Skeletal muscle tissue (tissue), 4 donors: ENCODE results near the gene LY6G5B. TPM values are rescaled to one million over a fixed set of nuclear protein-coding genes. Genes with fewer than 3 reads are reported as not detected.

Experiments used
- H3K27ac ChIP-seq: one replicate; pipeline ENCODE4 v1.7.0; 2013; ENCODE audit warnings: mild to moderate bottlenecking, low read depth, low read length, inconsistent platforms
- H3K27me3 ChIP-seq, 3 donors: one replicate each; pipeline ENCODE4 v1.7.0; 2013; ENCODE audit warnings: low read length in 3 of 3; ENCODE audit not compliant: control insufficient read depth in 3 of 3, insufficient read depth in 3 of 3
- H3K36me3 ChIP-seq, 3 donors: one replicate each; pipeline ENCODE4 v1.7.0; 2013; ENCODE audit warnings: low read length in 3 of 3; ENCODE audit not compliant: control insufficient read depth in 3 of 3, insufficient read depth in 3 of 3
- H3K4me1 ChIP-seq, 3 donors: one replicate each; pipeline ENCODE4 v1.7.0; 2013; ENCODE audit warnings: low read length in 3 of 3, mild to moderate bottlenecking in 3 of 3; ENCODE audit not compliant: control insufficient read depth in 3 of 3, insufficient read depth in 3 of 3
- H3K4me3 ChIP-seq, 3 donors: one replicate each; pipeline ENCODE4 v1.7.0; 2013; ENCODE audit warnings: low read length in 3 of 3
- H3K9ac ChIP-seq, 3 donors: one replicate each; pipeline ENCODE4 v1.7.0; 2013; ENCODE audit warnings: low read length in 3 of 3, mild to moderate bottlenecking in 3 of 3, moderate library complexity in 2 of 3, low read depth in 1 of 3
- H3K9me3 ChIP-seq, 3 donors: one replicate each; pipeline ENCODE4 v1.7.0; 2013; ENCODE audit warnings: low read length in 3 of 3; ENCODE audit not compliant: control insufficient read depth in 3 of 3
- total RNA-seq: library from RNA; depleted of rRNA; stranded (reverse); fragments of >200 nt; gene quantifications from one replicate; pipeline ENCODE4 v1.2.3, GENCODE V29; 2014
- donor health status: Osteomylitis.

LY6G5B gene
- total RNA-seq, 1 donor from 2014 or later: 2.6 TPM

- no peak overlapping the region for H3K9ac ChIP-seq
These were observed 42.5 kb downstream of the LY6G5B start for GRCh38 chr6:31712296-31712695.

DNA sequence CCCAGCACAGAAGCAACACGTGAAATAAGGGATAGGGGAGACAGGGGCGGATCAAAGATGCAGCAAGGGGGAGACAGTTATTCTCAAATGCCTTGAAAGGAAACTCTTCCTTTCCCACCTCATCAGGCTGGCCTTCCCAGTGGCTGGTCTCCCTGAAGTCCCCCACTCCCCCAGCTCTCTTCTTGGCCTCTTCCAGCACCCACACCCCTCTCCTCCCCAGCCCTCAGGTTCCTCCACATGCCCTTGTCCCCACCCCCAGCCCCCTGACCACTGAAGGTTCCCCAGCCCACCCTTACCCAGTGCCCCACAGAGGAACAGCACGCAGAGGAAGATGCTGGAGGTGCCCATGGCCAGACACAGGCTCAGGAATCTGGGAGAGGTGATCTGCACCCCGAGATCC lies 43.7 kb downstream of the LY6G5B start:
- H3K36me3 ChIP-seq: no peaks in the 10 kb centered on the region
- H3K27ac ChIP-seq: no peak overlapping the region
- no peak overlapping the region for H3K4me3 ChIP-seq
- no peaks in the 10 kb centered on the region for H3K9me3 ChIP-seq
- H3K27me3 ChIP-seq: peaks cover 0 to 5% (median 0%) of the 10 kb centered on the region in 3 donors
- peaks cover 0 to 5% (median 0%) of the 10 kb centered on the region in 3 donors for H3K4me1 ChIP-seq
- H3K9ac ChIP-seq: no peak overlapping the region

More at GRCh38 chr6:31712296-31712695, 42.5 kb downstream of the LY6G5B start:
- peaks cover 0 to 5% (median 0%) of the 10 kb centered on the region in 3 donors for H3K27me3 ChIP-seq
- no peaks in the 10 kb centered on the region for H3K36me3 ChIP-seq
- H3K4me1 ChIP-seq: peaks cover 0 to 5% (median 0%) of the 10 kb centered on the region in 3 donors
- H3K4me3 ChIP-seq: no peak overlapping the region
- H3K27ac ChIP-seq: no peak overlapping the region
- no peaks in the 10 kb centered on the region for H3K9me3 ChIP-seq

GRCh38 chr6:31713991-31714684 lies 44.4 kb downstream of the LY6G5B start:
- H3K27me3 ChIP-seq: peaks cover 0 to 5% (median 0%) of the 10 kb centered on the region in 3 donors
- no peak overlapping the region for H3K27ac ChIP-seq
- H3K9ac ChIP-seq: no peak overlapping the region
- H3K9me3 ChIP-seq: no peaks in the 10 kb centered on the region
- H3K4me1 ChIP-seq: peaks cover 0 to 5% (median 0%) of the 10 kb centered on the region in 3 donors
- H3K4me3 ChIP-seq: no peak overlapping the region
- H3K36me3 ChIP-seq: no peaks in the 10 kb centered on the region

- Histone ChIP-seq H3K9me3 (no peaks in the 10 kb centered on the region), H3K4me3 (no peak within 1 kb of the TSS), H3K27me3 (peaks cover 0 to 5% (median 0%) of the 10 kb centered on the region in 3 donors), H3K9ac (no peak within 1 kb of the TSS), H3K4me1 (peaks cover 0 to 5% (median 0%) of the 10 kb centered on the region in 3 donors), H3K36me3 (no peaks in the 10 kb centered on the region), H3K27ac (no peak within 1 kb of the TSS)
These were observed 45.5 kb downstream of the LY6G5B start, which contains the start of gene LY6G6D for GRCh38 chr6:31715022-31715958. TSS of gene LY6G6D (plus strand) at chr6:31715348. CDS start at chr6:31715356, 8 bp downstream.

DNA sequence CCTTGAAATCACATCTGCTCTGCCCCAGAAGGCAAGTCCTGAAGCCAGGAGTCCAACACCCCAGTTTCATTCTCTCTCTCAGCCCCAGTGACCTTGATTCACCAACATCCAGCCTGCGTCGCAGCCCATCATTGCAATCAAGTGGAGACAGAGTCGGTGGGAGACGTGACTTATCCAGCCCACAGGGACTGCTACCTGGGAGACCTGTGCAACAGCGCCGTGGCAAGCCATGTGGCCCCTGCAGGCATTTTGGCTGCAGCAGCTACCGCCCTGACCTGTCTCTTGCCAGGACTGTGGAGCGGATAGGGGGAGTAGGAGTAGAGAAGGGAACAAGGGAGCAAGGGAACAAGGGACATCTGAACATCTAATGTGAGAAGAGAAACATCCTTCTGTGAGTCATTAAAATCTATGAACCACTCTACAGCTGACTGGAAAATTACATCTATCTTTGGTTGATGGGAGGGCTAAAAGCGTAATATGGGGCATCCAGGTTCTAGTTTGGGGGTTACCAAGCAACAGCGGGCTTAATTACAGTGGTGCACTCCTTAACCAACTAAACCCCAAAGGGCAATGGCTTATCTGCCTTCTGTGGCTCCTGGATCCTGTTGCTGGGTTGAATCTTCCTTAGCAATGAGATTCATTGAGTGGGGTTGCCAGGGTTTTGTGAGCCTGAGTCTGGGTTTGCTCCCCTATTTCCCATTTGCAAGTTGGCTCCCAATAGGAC lies 47.9 kb downstream of the LY6G5B start:
- Histone ChIP-seq H3K27ac (no peak overlapping the region), H3K4me1 (peaks cover 0 to 5% (median 0%) of the 10 kb centered on the region in 3 donors), H3K27me3 (no peaks in the 10 kb centered on the region), H3K9me3 (no peaks in the 10 kb centered on the region), H3K4me3 (no peak overlapping the region), H3K9ac (no peak overlapping the region), H3K36me3 (no peaks in the 10 kb centered on the region)

DNA sequence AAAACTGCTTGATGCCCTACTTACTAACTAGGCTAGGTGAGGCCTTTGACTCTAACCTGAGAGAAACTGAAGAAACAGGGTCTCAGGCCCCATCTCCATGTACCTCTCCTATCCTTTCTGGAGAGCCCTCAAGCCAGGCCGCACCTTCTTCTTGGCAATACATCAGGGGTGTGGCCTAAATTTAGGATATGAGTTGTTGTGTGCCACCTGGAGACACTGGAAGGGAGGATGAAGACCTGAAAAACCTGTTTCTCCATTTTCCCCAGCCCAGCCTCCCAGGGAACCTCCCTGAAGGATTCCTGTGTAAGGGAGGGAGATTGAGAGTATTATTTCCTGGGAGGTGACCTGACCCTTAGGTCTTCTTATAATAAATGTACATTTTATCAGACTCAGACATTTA lies 48.5 kb downstream of the LY6G5B start:
- H3K4me1 ChIP-seq: peaks cover 0 to 5% (median 0%) of the 10 kb centered on the region in 3 donors
- no peak overlapping the region for H3K27ac ChIP-seq
- H3K27me3 ChIP-seq: no peaks in the 10 kb centered on the region
- no peaks in the 10 kb centered on the region for H3K9me3 ChIP-seq
- H3K9ac ChIP-seq: no peak overlapping the region
- no peaks in the 10 kb centered on the region for H3K36me3 ChIP-seq
- H3K4me3 ChIP-seq: no peak overlapping the region

- H3K4me3 ChIP-seq: no peak overlapping the region
- no peak overlapping the region for H3K9ac ChIP-seq
- H3K27me3 ChIP-seq: no peaks in the 10 kb centered on the region
These were observed 49.2 kb downstream of the LY6G5B start for GRCh38 chr6:31719001-31719400.

DNA sequence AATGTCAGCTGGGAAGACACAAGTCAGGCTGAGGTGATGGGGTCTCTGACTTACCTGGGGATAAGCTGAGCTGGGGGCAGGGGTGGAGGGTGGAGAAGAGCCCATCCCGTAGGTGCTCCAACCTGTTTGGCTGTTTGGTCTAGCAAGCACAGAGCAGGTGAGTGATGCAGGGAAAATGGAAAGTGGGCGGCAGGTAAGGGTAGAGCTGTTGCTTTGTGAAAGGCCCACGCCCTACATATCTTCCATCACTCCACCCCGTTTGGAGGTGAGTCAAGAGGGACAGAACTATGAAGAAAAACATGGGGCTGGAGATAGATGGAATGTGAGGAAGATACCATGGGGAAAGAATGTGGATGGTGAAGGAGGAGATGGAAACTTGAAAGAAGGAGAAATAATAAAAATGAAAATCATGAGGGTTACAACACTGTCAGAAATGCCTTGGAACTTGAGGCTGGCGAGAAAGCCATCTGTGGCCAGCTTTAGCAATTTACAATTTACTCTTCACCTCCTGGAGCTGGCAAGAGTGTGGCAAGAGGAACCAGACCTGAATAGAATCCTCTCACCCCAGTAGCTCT lies 50.5 kb downstream of the LY6G5B start:
- H3K27me3 ChIP-seq: no peaks in the 10 kb centered on the region
- H3K9me3 ChIP-seq: no peaks in the 10 kb centered on the region
- H3K4me3 ChIP-seq: no peak overlapping the region
- H3K4me1 ChIP-seq: peaks cover 0 to under 1% (median 0%) of the 10 kb centered on the region in 3 donors
- H3K27ac ChIP-seq: no peak overlapping the region
- H3K9ac ChIP-seq: no peak overlapping the region
- H3K36me3 ChIP-seq: no peaks in the 10 kb centered on the region

More at GRCh38 chr6:31719001-31719400, 49.2 kb downstream of the LY6G5B start:
- Histone ChIP-seq H3K4me1 (peaks cover 0 to 5% (median 0%) of the 10 kb centered on the region in 3 donors), H3K27ac (no peak overlapping the region), H3K36me3 (no peaks in the 10 kb centered on the region), H3K9me3 (no peaks in the 10 kb centered on the region)

GRCh38 chr6:31721351-31722020 lies 51.7 kb downstream of the LY6G5B start, which contains the start of gene LY6G6C:
TSS of gene LY6G6C (minus strand) at chr6:31721746. CDS start at chr6:31721679, 67 bp downstream.
- no peak within 1 kb of the TSS for H3K4me3 ChIP-seq
- H3K9me3 ChIP-seq: no peaks in the 10 kb centered on the region
- H3K9ac ChIP-seq: no peak within 1 kb of the TSS
- H3K27ac ChIP-seq: no peak within 1 kb of the TSS
- peaks cover 2 to 7% (median 6%) of the 10 kb centered on the region in 3 donors for H3K36me3 ChIP-seq
- H3K4me1 ChIP-seq: no peaks in the 10 kb centered on the region
- H3K27me3 ChIP-seq: no peaks in the 10 kb centered on the region
